HG03097 (cell line): ENCODE data around the gene UBE3C.

ENCODE experiments used
- ATAC-seq: cut with Tn5 transposase; IDR thresholded peaks from one replicate; pipeline ENCODE4 v1.9.1; 2021; ENCODE audit not compliant: unreplicated experiment, low FRiP score

The UBE3C gene

DNA sequence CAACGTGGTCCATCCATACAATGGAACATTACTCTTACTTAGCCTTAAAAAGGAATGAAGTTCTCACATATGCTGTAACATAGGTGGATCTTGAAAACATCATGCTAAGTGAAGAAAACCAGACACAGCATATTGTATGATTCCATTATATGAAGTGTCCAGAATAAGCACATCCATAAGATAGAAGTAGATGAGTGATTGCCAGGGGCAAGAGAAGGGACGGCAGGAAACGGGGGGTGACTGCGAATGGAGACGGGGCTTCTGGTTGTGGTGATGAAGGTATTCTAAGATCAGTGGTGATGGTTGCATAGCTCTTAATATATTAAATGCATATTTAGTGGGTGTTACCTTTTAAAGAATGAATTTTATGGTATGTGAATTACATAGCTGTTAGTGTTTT, 29.8 kb downstream of the UBE3C start:
- ATAC-seq: no peak

GRCh38 chr7:157176771-157177170, 38.0 kb downstream of the UBE3C start:
- no peak for ATAC-seq

DNA sequence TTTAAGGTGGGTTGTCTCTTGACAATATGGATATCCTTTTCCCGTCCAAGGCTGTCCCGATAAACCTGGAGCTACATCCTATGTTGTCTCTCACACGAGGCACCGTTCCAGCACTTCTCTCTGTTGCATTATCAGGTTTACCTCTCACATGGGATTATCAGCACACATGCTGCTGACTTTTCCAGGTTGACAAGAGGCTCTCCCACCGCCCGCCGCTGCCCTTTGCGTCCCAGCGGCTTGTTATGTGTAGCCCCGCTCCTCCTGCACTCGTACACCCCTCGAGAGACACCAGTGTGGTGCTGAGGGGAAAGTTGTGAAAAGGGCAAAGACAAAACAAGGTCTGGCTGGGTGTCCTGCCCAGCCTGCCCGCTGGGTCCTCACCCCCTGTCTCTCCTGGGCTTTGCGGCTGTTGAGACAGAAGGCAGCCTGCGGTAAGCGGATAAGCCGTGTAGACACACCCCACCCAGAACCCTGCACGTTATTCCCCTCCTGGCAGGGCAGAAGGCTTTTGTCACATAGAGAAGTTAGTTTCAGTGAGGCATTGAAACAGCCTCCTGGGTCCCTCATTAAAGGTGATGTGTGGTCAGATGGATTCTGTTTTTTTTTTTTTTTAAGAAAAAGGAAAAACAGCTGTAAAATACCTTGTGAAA, 38.7 kb downstream of the UBE3C start:
- no peak for ATAC-seq

DNA sequence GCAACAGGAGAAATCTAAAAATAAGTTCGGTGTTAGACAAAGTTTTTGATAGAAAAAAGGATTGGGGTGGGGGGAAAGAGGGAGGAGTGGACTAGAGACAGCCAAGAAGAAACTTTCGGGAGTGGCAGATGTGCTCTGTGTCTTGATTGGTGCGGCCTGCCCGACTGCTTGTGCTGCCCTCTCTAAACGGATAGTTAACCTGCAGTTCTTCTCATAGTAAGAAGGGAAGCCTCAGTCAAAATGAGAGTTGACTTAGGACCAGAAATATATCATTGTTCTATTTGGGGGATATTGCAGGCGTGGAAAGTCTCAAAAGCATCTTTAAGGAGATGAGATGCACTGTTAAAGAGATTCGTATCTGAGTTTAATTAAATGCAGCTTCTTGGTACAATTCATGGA, 39.3 kb downstream of the UBE3C start:
- no peak for ATAC-seq

DNA sequence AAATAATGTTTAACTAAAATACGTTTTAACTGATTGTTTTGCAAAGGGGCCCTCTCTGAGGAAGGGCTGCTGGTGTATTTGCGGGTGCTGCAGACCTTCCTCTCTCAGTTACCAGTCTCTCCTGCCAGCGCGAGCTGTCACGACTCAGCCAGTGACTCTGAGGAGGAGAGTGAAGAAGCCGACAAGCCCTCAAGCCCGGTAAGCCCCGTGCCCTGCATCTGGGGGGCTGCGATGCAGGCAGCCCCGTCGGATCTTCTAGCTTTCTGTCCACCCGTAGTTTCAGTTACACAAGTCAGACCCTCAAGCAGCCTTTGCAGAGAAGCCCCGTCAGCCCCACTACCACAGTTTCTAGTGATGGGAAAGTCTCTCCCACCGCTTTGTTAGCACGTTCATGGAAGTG, 45.1 kb downstream of the UBE3C start:
- ATAC-seq: no peak

GRCh38 chr7:157188091-157188665, 49.5 kb downstream of the UBE3C start:
- no peak for ATAC-seq

- ATAC-seq: no peak
Measured at GRCh38 chr7:157189405-157189804, 50.7 kb downstream of the UBE3C start.

GRCh38 chr7:157192861-157193260, 54.1 kb downstream of the UBE3C start:
- no peak for ATAC-seq

DNA sequence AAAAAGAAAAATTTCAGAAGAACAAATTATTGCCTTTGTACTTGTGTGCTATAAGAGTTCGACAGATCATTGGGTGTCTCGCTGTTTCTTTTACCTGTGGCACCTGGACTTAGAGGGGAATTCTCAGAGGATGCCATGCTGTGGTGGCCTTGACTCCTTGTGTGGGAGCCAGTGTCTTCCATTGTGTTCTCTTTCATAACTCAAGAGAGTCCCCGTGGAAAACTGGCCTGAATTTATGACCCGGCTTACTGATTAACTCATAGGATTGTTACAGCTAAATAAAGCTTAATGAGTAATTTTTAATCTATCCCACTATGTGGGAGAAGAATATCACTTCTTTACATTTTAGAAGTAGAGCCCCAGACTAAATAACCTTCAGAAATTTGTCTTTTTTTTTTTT, 54.5 kb downstream of the UBE3C start:
- no peak for ATAC-seq

GRCh38 chr7:157194948-157195347, 56.2 kb downstream of the UBE3C start:
- no peak for ATAC-seq

GRCh38 chr7:157195868-157196267, 57.1 kb downstream of the UBE3C start:
- no peak for ATAC-seq

DNA sequence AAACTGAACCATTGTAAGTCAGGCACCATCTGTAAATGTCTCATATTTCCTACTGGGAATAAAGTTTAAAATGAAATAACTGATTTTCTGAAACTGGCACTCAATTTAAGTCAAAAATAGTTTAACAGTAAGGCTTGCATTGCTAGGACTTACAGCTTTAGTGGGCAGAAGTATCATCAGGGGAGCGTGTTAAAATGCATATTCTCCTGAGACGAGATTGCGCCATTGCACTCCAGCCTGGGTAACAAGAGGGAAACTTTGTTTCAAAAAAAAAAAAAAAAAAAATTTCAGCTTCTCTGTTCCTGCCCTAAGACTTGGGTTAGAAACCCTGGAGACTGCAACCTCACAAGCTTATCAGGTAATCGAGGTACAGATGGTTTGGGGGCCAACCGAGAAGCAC, 65.4 kb downstream of the UBE3C start:
- ATAC-seq: no peak

GRCh38 chr7:157205438-157205837, 66.7 kb downstream of the UBE3C start:
- ATAC-seq: no peak

GRCh38 chr7:157208571-157209413, 70.1 kb downstream of the UBE3C start:
- no peak for ATAC-seq

DNA sequence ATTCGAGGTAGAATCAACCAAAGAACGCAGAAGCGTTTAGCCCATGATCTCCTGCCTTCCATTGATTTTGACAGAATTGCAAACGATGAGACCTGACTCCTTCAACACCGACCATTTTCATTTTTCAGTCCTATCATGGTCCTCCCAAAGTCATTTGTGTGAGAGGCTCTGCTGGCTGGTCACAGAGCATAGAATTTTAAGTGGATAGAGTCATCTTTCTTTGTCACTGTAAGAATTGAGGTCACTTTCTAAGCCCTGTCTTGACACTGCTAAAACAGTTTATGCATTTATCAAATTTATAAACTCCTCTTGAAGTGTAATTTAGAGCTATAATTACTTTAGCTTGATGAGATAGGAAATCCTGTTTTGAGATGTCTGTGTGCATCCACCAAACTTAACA, 72.0 kb downstream of the UBE3C start:
- ATAC-seq: no peak

- ATAC-seq: no peak
Measured at GRCh38 chr7:157211690-157212089, 73.0 kb downstream of the UBE3C start.

GRCh38 chr7:157219154-157219553, 80.4 kb downstream of the UBE3C start:
- no peak for ATAC-seq

- ATAC-seq: no peak
Measured at GRCh38 chr7:157220916-157221569, 82.3 kb downstream of the UBE3C start.

- no peak for ATAC-seq
Measured at GRCh38 chr7:157222687-157223086, 84.0 kb downstream of the UBE3C start.

DNA sequence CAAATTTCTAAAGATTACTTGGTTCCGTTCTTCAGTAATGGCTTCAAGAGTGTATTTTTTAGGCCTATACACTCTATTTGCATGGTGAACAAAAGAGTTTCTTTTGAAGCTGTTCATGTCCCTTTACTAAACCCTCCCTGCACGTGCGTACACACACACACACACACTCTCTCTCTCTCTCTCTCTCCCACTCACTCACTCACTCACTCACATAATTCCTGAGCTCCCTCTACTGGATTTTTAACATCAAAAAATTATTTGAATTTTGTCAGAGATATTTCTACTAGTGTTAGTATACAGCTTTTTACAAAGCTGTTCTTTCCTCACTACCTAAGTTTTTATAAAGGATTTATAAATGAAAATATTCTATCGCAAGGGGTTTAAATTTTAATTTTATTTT, 85.9 kb downstream of the UBE3C start:
- no peak for ATAC-seq

DNA sequence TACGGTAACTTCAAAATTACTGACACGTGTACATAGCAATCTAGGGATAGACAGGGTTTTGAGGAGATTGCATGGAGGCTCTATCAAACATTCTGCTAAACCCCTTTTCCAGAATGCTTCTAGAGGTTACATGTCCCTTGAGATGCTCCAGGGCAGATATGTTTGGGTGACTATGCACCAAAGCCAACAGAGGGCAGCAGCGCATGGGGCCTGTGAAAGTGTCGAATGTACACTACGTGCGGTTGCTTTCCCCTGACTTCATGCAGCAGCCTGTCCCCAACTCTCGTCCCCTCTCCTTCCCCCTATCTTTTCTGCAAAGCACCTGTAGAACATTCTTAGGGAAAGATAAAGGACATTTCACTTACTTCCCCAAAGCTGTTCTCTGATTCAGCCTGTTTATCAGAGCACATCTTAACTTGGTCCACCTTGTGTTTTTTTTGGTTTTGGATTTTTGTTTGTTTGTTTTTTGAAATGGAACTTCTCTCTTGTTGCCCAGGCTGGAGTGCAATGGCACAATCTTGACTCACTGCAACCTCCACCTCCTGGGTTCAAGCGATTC, 90.2 kb downstream of the UBE3C start:
- ATAC-seq: no peak
